ENCODE measurements around the gene AIFM3.
A peak's percentile ranks its signal among the peaks of the same experiment; 100 is the strongest.
"Not testable (repeated sequence)": the region's sequence is repeated elsewhere in the genome, so short reads cannot be mapped to it uniquely, and the experiment has no call there.

Gene AIFM3

DNA sequence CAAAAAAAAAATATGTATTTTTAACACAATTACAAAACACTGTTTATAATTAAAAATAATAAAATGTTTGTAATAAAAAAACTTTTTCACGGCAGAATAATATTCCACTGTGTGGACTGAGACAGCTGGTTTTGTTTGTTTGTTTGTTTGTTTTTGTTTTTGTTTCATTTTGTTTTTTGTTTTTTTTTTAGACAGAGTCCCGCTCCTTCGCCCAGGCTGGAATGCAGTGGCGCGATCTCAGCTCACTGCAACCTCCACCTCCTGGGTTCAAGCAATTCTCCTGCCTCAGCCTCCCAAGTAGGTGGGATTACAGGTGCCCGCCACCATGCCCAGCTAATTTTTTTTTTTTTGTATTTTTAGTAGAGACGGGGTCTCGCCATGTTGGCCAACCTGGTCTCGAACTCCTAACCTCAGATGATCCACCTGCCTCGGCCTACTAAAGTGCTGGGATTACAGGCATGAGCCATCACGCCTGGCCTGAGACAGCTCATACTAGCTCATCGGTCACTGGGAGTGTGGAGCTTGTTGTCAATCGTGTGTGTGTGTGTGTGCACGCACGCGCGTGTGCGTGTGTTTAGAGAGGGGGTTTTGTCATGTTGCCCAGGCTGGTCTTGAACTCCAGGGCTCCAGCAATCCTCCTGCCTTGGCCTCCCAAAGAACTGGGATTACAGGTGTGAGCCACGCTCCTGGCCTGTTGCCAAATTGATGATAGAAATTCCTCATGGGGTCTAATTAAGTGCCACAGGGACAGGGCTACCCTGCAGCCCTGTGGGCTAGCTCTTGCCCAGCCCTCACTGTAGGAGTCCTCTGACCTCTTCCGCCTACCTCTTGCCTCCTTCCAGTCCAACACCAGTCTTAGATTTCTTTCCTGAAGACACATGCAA lies 7.2 kb upstream of the AIFM3 start:
- no peak for DNase-seq (ENCODE audit: low spot score)

GRCh38 chr22:20960609-20961008 lies 6.4 kb upstream of the AIFM3 start:
- no peak for DNase-seq (ENCODE audit: low spot score)

- DNase-seq (ENCODE audit: low spot score): no peak
Observed at GRCh38 chr22:20962491-20962945, 4.5 kb upstream of the AIFM3 start.

- no peak for DNase-seq (ENCODE audit: low spot score)
Observed at GRCh38 chr22:20963201-20964052, 3.6 kb upstream of the AIFM3 start.

DNA sequence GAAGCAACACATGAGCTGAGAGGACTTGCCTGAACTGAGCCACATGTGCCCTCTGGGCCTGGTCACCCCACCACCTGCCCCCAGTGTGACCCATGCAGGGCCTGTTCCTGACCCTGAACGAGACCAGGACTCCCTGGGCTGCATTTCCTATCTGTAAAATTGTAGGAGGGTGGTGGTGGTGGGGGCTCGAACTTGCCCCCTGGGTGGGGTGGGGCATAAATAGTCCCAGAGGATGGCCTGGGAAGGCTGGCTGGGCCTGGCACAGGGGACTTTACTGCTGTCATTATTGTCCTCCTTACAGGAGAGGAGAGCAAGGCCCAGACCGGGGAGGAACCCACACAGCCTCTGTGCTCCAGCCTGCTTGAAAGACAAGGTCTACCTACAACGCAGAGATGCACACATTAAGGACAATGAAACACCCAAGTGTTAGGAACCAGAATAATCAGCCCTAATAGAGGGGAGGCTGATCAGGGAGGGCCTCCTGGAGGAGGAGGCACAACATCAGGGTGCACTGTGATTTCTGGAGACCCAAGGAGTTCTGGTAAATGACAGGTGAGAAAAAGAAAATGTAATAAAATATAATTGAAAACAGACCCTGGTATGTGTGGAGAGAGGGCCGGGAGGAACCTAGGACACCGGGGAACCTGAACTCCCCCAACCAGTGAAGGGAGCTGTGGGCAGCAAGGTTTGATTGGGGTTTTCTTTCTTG lies 2.8 kb upstream of the AIFM3 start:
- DNase-seq (ENCODE audit: low spot score): no peak

DNA sequence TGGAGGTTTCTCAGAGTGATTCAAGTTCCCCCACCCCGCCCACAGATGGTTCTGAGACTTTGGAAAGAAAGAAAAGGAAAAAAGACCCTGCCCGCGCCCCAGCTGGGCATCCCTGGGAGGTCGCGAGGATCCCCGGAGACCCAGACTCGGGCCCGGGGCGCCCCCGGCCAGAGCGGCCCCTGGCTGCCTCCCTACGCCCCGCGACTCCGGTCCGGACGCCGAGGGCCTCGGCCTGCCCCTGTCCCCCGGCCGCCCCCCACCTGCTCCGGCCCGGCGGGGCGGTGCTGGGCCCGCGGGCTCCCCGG lies 2.3 kb upstream of the AIFM3 start:
- DNase-seq (ENCODE audit: low spot score): no peak

DNA sequence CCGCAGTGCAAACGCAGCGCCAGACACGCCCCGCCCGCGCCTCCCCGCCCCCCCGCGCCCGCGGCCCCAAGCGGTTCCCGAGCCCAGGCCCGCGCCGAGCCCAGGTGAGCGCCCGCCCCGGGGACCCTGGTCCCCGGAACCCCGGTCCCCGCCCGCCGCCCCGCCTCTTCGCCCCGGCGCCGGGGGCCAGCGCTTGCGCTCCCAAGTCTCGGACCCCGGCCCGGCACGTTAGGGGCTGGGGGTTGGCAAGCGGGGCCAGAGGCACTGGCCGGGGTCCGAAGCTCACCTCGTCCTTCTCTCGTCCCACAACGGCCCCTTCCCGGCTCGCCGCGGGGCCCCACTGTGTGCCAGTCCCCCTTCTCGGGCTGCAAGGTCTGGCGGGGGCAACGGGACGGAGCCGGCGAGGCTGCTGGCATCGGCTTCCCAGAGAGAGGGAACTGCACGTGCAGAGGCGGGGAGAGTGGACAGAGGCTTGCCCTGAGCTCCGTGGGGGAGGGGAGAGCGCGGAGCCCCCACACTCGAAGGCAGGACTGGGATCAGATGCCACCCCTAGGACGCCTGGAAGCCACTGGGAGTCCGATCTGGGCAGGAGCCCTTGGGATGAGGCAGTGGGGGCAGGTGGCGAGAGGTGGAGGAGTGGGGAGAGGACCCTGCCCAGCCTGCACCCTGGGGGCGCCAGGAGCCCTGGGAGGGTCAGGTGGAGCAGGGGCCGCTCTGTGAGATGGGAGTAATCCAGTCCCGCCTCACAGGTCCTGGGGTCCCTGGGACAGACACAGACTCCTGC lies 1.8 kb upstream of the AIFM3 start:
- no peak for DNase-seq (ENCODE audit: low spot score)

DNA sequence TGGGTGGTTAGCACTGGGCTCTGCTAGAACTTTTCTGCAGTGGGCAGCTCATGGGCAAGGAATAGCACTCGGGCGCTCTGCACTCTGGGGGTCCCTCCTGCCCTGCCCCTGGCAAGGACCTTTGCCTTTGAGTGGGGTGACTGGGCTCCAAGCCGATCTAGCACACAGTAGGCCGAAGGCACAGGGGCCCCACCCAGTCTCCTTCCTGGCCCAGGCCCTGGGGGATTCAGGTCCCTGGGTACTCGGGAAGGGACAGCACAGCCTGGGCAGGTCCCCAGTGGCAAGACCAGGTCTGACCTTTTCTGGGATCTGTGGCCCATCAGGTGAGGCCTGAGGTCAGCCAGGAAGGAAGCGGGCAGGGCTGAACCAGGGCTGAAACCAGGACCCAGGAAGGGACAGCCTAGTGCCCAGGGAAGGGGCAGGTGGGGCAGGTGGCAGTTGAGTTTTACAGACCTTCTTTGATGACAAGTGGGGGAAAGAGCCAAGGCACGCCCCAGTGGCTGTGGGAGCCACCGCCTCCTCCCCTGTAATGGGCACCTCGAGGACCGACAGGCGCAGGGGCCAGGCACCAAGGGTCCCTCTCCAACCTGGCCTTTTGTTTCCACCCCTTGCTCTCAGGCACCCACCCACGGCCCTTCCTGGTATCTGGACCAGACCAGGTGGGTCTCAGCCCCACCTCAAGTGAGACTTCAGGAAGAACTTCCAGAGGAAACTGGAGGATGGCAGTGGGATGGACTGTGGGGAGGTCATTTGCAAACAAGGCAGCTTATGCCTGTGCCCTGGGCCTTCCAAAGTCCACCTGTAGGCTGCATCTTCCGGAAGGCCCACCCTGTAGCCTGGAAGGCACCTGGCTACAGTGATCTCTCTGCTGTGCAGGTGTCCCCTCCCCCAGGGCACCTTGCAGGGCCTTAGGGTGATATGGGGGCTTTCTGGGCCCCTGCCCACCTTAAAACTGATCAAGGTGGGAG lies 883 bp upstream of the AIFM3 start:
- no peak for DNase-seq (ENCODE audit: low spot score)

GRCh38 chr22:20967697-20968211 lies 699 bp downstream of the AIFM3 start:
- no peak for DNase-seq (ENCODE audit: low spot score)

DNA sequence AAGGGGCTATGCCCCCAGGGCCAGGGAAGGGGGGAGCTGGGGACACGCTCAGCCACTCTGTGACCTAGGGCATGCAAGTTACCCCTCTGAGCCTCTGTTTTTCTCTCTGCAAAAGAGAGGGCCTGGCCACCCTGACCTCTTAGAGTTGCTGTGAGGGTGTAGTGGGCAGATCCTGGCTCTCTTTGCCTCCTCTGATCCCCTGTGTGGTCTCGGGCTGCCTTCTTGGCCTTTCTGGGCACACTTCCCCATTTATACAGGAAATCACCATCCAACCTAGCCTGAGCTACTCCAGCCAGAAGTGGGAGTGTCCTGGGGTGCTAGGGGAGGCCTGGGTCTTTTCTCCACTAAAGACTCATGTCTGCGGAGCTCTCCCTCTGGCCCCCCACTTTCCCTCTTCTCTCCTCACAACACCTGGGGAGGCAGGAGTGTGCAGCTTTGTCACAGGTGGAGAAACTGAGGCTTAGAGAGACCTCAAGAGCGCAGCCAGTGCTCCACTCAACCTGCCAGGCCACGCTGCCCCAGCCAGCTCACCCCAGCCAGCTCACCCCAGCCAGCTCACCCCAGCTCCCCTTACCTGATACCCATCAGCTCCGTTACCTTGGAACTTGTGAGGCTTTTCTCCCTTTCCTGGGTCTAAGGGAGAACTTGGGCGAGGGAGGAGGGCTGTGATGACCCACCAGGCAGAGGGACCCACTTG lies 1.4 kb downstream of the AIFM3 start:
- DNase-seq (ENCODE audit: low spot score): peak; percentile 42

DNA sequence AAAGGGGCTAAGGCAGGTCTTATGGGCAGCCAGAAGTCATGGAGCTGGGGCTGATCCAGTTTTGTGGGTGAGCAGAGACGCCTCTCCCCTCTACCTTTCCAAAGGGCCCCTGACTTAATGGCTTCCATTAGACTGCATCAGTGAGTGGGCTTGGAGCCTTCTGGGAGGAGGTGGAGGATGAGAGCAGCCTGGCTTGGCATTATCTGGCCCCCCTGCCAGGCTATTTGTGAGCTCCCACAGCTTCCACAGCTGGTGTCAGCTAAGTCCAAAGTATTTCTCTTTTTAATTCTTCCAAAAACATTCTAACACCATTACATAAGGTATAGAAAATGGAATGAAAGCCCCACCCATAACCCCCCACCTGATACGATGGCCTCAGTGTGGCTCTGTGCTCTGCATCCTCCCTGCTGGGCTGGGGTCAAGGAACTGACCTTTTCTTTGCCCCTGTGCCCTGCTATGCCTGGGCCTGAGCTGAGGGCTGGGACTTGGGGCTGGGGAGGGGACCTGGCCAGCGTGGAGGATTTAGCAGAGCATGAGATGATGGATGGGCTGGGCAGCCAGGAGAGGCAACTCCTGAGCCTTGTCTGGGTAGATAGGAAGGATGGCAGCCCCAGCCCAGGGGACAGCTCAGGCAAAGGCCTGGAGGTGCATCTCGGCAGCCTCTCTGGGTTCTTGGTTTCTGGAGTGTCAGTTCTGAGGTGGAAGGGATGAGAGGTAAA lies 4.0 kb downstream of the AIFM3 start:
- DNase-seq (ENCODE audit: low spot score): no peak

DNA sequence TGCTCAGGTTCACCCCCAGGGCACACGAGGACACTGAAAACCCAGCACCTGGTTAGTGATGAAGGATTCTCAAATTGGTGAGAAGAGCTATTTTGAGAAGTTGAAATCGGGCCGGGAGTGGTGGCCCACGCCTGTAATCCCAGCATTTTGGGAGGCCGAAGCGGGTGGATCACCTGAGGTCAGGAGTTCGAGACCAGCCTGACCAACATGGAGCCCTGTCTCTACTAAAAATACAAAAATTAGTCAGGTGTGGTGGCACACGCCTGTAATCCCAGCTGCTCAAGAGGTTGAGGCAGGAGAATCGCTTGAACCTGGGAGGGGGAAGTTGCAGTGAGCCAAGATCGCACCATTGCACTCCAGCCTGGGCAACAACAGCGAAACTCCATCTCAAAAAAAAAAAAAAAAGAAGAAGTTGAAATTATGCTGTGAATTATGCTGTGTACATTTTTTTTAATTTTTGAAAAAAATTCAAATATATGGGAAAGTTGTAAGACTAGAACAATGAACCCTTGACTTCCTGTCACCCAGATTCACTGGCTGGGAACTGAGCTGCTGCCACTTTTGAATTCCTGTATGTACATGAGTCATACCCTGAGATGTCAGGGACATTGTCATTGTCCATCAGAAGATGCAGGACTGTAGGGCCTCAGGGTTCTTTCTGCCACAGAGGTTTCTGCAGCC lies 5.1 kb downstream of the AIFM3 start:
- not testable (repeated sequence) for DNase-seq (ENCODE audit: low spot score)

- DNase-seq (ENCODE audit: low spot score): no peak
Observed at GRCh38 chr22:20972933-20973577, 6.0 kb downstream of the AIFM3 start.

DNA sequence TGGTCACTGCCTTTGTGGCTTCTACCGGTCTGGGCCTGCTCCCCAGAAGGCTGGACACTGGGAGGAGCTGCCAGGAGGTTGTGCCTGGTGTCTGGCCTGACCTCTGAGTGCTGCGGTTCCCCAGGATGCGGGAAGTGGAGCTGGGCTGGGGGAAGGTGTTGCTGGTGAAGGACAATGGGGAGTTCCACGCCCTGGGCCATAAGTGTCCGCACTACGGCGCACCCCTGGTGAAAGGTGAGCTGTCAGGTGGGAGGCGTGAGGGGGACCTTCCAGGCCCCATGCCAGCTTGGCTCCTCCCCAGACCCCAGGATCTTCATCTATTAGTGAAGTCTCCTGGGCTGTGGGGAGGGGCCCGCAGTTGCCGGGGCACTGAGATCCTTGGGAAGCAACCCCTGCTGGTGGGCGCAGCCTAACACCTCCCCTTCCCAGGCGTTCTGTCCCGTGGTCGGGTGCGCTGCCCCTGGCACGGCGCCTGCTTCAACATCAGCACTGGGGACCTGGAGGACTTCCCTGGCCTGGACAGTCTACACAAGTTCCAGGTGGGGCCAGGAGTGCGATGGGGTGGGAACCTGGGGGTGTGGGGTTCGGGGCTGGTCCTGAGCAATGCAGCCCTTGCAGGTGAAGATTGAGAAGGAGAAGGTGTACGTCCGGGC lies 6.7 kb downstream of the AIFM3 start:
- DNase-seq (ENCODE audit: low spot score): no peak

GRCh38 chr22:20974336-20974955 lies 7.4 kb downstream of the AIFM3 start:
- no peak for DNase-seq (ENCODE audit: low spot score)

GRCh38 chr22:20975541-20976290 lies 8.7 kb downstream of the AIFM3 start:
- DNase-seq (ENCODE audit: low spot score): no peak
